HG02759 (cell line): Measurements from ENCODE around the gene ANG.
"Not testable (repeated sequence)": the region's sequence is repeated elsewhere in the genome, so short reads cannot be mapped to it uniquely, and the experiment has no call there.

Source experiments
- ATAC-seq: cut with Tn5 transposase; IDR thresholded peaks from one replicate; pipeline ENCODE4 v1.9.1; 2021; ENCODE audit warnings: mild to moderate bottlenecking, moderate library complexity; ENCODE audit not compliant: unreplicated experiment

The ANG gene

DNA sequence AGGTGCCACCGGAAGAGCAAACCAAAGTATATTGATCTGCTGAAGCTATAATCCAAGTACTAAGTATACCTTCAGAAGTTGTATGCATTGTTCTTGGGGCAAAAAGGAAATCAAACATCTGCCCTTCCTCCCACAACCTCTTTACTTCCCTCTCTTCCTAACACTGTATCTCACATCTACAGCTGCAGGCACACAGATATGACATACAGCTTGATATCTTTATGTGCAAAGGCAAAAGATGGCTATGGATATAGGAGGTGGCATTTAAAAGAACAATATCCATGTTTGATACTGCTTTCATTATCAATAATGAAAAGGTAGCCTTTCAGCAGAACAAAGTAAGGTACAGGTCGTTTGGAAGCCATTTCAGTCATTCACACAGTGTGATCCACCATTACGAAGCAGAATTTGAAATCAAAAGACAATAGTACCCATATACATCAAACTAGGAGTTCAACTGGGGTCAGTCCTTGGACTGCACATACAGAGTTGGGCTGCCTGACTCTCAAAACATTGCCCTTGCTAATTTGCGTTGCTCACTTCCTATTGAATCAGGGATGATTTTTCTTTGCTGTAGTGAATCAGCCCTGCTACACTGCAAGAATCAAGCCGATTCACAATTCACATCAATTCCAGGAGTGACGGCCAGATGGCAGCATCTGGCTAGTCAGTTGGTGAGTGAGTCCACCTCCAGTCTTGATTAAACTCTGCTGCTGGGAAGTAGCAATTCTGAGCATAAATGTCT, 8.9 kb downstream of the ANG start:
- no peak for ATAC-seq

DNA sequence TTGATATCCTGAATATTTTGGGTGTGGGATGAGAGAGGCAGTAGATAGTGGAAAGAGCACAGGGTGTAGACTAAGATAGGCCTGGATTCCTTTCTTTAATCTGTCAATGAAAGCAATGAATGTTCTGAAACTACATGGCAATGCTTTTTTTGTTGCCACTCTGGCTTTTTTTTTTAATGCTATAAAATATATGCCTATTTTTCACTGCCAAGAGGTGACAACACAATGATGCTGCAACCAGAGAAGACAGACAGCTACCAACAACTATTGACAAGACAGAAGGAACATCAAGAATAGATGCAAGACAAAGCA, 9.4 kb downstream of the ANG start:
- no peak for ATAC-seq

DNA sequence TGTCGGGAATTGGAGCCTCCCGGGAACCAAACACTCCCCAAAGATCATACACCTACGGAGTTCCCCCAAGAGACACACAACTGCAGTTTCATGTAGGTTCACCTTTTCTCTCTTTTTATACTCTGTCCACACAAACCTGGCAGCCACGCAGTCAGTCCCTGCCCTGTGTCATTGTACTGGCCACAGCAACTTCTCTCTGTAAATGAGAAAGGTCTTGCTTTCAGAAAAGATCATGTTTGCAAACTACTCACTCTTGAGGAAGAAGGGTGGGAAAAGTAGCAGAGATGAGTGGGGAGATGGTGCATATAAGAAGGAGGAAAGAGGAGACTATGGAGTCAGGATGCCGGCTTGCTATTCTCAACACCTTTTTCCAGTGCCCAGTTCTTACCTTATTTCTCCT, 10.4 kb downstream of the ANG start:
- no peak for ATAC-seq

DNA sequence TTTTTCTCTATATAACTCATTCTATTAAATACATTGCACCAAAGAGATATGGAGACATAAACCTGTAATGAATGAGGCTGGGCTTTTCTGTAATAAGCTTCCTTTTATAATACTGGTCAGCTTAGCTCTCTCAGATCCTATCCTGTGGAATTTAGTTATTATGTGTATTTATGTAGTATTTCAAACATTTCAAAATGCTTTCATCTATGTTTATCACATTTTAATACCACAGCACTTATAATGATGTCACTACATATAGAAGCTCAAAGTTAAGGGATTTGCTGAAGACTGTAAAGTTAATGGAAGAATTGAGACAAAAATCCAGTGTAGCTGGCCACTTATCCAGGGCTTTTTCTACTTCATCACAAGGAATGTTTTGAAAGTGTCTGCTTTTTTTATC, 11.4 kb downstream of the ANG start:
- no peak for ATAC-seq

DNA sequence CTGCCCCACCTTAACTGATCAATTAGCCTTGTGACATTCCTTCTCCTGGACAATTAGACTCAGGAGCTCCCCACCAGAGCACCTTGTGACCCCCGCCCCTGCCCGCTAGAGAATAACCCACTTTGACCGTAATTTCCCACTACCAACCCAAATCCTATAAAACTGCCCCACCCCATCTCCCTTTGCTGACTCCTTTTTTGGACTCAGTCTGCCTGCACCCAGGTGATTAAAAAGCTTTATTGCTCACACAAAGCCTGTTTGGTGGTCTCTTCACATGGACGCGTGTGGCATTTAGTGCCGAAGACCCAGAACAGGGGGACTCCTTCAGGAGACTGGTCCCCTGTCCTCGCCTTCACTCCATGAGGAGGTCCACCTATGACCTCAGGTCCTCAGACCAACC, 12.4 kb downstream of the ANG start:
- ATAC-seq: not testable (repeated sequence)

DNA sequence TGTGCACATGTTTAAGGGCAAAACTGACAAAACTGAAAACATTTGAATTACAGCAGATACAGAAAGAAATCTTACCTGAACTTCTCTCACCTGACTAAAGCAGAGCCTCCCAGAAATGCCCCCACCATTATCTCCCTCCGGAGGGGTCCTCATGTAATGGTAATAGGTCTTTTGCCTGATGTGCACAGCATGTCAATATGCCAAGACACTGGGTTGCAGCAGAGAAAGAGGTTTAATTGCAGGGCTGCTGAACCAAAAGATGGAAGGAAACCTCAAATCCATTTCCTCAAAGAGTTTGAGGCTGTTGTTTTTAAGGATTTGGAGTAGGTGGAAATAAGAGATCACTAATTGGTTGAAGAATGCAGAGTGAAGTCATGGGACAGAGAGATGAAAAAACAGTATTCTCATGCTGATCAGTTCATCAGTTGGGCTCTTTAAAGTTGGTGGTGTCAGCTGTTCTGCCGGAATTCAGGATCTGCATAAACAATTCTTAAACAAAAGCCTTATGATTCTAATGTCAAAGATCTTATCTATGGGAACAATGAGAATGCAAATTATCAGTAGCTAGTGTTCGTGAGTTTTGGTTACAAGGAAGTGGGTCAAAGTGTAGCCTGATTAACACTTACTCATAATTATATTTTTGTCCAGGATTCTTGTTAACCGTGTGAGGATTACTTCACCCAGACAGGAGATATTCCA, 18.2 kb downstream of the ANG start:
- no peak for ATAC-seq

DNA sequence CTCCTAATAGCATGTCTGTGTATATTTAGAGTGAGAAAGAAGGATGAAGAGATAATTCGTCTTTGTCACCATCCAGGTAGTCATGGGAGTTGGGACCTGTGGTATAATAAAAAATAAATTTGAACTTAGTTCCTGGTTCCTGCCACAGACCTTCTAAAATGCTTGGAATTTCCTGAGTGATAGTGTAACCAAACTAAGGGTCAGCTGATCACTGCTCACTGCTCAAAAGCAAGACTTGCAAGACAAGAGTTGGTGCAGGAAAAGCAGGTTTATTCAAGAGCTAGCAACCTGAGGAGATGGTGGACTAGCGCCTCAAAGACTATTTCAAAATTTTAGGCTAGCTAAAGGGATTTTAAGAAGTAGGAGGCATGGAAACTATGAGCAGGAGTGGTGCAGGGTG, 19.1 kb downstream of the ANG start:
- ATAC-seq: no peak

DNA sequence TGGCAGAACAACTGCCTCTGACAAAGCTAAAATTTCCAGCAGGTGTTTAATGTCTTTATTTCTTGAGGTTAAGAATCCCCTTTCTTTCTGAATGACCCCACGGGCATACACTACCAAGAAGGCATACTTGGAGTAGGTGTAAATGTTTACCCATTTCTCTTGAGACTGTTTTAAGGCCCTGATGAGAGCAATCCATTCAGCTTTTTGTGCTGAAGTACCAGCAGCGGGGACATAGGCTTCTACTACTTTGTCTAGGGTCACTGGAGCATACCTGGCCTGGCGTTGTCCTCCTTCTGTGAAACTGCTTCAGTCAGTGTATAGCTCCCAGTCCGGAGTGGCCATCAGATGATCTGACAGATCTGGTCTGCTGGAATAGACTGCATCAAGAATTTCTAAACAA, 22.7 kb downstream of the ANG start:
- no peak for ATAC-seq

DNA sequence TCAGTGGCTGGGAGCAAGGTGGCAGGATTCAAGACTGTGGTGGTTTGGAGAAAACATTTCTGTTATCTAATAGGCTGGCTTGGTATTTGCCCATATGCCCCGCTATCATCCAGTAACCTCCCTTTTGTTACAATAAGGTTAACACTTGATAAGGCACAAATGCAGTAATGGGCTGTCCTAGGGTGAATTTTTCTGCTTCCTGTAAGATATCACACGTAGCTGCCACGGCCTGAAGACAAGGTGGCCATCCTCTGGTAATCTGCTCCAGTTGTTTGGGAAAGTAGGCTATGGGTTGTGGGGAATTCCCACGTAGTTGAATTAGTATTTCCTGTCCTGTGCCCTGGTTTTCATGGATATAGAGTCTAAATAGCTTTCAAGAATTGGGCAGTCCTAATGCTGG, 23.1 kb downstream of the ANG start:
- ATAC-seq: no peak

DNA sequence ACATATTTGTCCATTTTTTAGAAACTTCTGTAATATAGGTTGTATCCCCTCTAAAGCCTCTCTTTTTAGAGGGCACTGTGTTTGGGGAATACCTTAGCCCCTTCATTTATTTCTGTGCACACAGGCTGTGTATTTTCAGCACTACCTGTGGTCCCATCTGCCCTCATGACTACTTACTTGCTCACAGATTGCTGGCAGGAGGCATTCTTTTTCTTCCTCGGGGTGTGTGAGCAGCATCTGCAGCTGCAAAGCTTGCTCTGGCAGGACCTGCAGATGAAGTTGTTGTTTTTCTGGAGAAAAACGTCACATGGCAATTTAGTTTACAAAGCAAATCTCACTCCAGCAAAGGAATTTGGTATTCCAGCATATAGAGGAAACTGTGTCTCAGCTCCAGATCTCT, 24.3 kb downstream of the ANG start:
- ATAC-seq: no peak

DNA sequence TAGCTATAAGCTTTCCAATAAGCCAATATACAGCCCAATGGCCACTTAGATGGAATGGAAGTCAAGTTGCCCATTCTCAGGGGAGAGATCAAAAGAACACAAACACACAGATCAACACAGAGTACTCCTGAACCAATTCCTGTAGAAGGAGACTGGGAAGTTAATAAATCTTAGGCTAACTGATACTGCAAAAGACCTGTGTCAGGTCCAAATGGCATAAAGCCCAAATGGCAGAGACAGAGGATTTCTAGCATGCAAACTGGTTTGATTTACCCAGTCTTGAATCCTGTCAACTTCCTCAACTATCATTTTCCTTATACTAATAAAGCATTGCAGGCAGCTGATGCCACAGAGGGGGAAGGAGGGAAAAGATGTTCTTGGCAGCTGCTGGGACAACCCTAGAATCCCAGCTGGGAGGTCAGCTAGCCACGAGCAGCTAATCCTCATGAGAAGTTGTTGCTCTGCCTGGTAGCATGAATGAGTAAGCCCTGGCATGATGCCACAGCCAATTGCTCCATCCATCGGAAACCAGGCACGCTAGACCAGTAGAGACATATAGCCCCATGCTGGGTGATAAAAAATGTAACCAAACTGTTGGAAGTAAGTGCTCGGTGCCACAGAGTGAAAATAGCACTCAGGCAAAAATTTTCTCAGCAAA, 26.2 kb downstream of the ANG start:
- no peak for ATAC-seq

DNA sequence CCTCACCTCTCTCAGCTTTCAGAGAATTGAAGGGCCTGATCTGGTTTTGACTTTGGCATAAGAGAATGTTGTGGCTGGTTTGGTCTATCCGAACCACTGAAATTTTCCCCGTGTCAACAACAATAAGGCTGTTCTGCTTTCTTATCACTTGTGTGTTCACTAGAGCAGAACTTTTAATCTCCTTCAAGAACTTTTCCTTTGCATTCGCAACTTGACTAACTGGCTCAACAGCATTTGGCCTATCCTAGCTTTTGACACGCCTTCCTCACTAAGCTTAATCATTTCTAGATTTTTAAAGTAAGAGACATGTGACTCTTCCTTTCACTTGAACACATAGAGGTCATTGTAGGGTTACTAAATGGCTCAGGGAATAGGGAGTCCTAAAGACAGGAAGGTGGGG, 31.2 kb downstream of the ANG start:
- ATAC-seq: no peak

DNA sequence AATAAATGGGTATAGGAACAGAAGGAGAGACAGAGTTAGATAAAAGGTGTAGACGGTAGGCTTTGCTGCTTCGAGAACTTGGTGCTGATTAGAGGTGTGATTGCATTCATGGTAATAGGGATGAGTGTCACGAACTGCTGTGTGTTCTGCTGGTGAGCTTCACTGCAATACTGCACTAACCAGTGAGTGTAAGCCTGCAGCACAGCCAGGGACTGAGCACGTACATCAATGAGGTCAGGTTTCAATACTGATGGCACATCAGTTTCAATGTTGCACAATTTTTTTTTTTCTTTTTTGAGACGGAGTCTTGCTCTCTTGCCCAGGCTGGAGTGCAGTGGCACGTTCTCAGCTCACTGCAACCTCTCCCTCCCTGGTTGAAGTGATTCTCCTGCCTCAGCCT, 32.2 kb downstream of the ANG start:
- ATAC-seq: no peak

DNA sequence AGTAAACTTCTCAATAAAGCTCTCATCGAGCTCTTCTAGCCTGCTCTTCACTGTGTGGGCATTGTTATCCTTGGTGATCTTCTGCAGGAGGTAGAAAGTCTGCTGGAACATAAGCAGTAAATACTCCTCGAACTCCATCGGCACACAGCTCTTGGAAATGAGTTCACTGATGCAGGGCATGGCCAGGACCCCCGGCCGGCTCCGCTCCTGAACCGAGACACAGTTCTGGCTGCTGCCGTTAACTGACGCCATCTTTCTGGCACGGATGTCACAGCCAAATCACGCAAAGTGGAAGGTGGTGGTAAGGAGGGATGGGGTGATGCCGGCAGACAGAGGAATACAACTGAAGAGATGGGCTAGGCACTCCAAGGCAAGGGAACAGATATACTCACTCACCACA, 33.5 kb downstream of the ANG start:
- no peak for ATAC-seq

DNA sequence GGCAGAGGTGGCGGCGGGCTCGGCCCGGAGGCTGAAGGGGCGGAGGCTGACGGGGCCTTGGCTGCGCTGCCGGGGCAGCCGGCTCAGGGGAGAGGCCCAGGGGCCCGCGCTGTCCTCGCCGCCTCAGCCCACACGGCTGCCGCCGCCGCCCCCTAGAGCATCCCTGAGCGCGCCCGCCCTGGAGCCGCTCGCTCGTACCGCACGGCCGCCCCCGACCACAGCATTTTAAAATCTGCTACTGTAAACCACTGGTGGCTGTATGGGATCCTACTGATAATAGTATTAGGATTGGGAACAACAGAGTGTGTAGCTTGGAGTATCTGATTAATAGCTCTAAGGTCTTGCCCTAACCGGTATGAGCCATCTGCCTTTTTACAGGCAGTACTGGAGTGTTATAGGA, 34.9 kb downstream of the ANG start:
- ATAC-seq: no peak

DNA sequence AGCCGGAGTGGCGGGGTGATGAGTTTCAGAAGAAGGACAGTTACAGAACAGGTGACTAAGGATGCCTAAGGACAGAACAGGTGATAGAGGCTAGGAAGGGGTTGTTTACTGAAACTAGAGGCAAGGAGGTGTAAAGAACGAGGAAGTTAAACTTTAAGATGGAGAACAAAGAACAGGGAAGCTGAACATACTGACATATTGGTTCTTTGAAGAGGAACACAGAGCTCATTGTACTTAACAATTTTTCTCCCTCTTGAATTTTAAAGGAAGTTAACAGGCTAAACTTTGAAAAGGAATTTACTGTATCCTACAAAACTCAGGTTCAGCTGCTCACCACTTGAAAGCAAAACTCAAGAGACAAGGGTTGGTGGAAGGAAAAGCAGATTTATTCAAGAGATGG, 37.6 kb downstream of the ANG start:
- ATAC-seq: not testable (repeated sequence)

DNA sequence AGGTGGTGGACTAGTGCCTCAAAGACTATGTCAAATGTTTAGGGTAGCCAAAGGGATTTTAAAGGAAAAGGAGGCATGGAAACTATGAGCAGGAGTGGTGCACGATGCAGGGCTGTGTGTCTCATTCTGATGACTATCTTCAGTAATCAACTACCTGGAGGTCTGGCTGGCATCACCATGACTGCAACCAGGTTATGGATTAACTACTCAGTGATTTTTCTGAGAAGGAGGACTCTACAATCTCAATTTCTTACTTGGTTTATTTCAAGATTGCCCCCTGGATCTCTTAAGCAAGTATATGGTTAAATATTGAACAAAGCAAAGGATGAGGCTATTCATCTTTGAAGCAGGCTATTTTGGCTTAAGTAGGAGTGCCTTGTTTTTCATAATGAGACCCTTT, 38.0 kb downstream of the ANG start:
- no peak for ATAC-seq

DNA sequence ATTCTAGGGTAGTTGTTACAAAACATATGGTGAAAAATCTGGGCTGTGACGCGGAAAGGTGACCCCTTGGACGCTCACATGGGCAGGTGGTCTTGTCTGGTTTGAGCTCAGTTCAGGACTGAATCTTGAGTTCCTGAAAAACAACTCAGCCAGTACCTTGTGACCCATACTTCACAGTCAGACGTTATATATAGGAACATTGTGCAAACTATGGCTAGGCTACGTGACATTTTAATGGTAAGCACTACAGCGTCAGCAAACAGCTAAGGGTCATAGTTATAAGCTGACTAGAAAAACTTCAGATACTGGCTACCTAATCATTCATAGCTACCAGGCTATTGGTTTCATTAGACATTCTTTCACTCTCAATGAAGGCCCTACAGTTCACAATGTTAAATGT, 42.3 kb downstream of the ANG start:
- no peak for ATAC-seq

DNA sequence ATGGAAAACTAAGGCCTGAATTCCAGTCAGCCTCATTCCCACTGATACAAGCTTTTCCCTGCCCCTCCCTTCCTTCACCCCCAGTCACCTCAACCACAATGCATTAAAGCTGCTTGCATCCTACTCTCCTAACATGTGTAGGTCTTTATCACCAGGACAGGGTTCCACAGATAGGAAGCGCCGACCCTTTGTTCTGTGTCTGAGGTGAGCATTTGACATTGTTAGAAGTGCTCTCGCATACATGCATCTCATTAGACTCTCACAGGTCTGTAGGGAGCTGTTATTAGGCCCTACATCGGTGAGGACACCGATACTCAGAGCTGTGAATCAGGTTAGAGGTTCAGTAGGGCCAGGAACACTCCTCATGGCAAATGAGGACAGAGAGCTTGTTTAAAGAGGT, 43.9 kb downstream of the ANG start:
- no peak for ATAC-seq

DNA sequence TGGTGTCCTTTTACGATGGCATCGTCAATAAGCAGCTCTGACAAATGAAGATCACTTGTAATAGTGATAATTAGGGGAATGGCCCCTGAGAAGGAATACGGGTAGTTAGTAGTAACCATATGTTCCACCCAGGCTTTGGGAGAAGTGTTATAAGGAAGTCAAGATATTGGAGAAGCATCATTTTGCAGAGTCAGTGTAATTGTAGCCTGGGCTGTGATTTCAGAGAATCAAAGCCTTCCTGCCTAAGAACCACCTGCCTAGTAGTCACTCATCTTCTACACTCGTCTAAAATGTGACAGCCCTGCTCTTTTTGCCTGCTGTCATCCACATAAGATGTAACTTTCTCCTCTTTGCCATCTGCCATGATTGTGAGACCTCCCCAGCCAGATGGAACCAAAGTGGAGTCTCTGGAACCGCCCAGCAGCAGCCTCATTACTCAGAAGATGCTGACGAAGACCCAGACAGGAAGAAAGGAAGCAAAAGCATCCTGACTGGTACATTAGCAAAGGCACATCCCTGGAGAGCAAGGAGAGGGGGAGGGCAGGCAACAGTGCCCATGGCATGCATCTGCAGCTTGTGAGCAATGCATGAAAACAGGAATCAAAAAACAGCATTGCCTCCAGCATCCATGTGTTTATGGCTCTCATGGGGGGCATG, 44.5 kb downstream of the ANG start:
- no peak for ATAC-seq

DNA sequence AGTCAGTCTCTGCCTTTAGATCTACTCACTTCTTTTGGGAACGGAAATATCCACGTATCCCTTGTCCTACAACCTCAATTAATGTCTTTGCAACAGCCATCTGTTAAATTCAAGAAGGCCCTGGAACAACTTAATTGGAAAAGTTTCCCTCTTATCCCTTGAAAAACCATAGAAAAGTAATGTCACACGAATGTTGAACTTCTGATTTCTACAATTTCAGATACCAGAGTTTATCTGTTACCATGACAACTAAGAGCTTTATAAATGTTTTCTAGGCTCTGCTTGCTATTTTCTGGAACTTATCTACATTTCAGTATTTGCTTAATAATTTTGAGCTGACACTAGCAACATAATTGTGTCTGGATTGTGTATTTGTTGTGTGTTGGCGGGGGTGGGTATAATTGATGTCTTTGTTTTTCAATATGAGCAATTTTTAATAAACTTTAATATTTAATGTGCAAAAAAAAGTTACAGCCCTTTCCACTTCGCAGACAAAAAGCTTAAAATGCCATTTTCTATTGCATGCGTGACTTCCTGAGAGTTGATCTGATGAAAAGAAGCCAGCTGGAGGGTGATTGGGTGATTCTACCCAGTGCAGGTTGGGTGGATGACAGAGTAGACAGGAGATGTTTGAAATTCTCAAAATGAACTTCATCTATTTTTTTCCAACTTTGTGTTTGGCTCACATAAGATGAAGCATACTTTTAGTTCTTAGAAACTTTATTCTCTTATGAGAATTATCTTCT, 45.3 kb downstream of the ANG start:
- no peak for ATAC-seq
